SK-N-SH treated with all-trans-retinoic acid at 6 μM for 48 hours (cell line): Measurements from ENCODE around the gene SH3PXD2A.

ENCODE experiments used
- ATAC-seq: fragments of 200-7000 bp; cut with Tn5 transposase; 3 replicates; pipeline ENCODE4 v1.9.1; 2020; ENCODE audit warnings: mild to moderate bottlenecking, moderate library complexity
- ARNTL ChIP-seq: fragments of 450-650 bp; formaldehyde crosslinking; IDR thresholded peaks from 2 replicates; pipeline ENCODE4 v1.5.0; 2020; ENCODE audit warnings: low read depth, mild to moderate bottlenecking, moderate library complexity, borderline replicate concordance
- BACH2 ChIP-seq: fragments of 250-450 bp; sonication (Bioruptor Pico); IDR thresholded peaks from 2 replicates; pipeline ENCODE4 v1.9.0; 2021; ENCODE audit warnings: mild to moderate bottlenecking, borderline replicate concordance
- CSDC2 ChIP-seq: fragments of 250-450 bp; sonication (Bioruptor Pico); IDR thresholded peaks from 2 replicates; pipeline ENCODE4 v1.5.0; 2020; ENCODE audit warnings: mild to moderate bottlenecking, moderate library complexity
- ESRRG ChIP-seq: fragments of 250-450 bp; sonication (Bioruptor Pico); IDR thresholded peaks from 2 replicates; pipeline ENCODE4 v1.6.1; 2021; ENCODE audit warnings: mild to moderate bottlenecking
- OSR1 ChIP-seq: fragments of 250-450 bp; sonication (Bioruptor Pico); IDR thresholded peaks from 2 replicates; pipeline ENCODE4 v1.8.0; 2022; ENCODE audit warnings: moderate library complexity, mild to moderate bottlenecking, inconsistent platforms
- PPARA ChIP-seq: fragments of 250-450 bp; sonication (Bioruptor Pico); IDR thresholded peaks from 2 replicates; pipeline ENCODE4 v1.5.0; 2020; ENCODE audit warnings: mild to moderate bottlenecking, borderline replicate concordance
- RARB ChIP-seq: fragments of 250-450 bp; sonication (Bioruptor Pico); IDR thresholded peaks from 2 replicates; pipeline ENCODE4 v1.8.0; 2021; ENCODE audit warnings: mild to moderate bottlenecking, moderate library complexity
- ZFP3 ChIP-seq: fragments of 250-450 bp; sonication (Bioruptor Pico); IDR thresholded peaks from 2 replicates; pipeline ENCODE4 v1.5.0; 2020; ENCODE audit warnings: mild to moderate bottlenecking, moderate library complexity
- ZFP30 ChIP-seq: fragments of 450-650 bp; formaldehyde crosslinking; IDR thresholded peaks from 2 replicates; pipeline ENCODE4 v1.5.0; 2022; ENCODE audit warnings: mild to moderate bottlenecking, moderate library complexity
- ZNF70 ChIP-seq: fragments of 450-650 bp; formaldehyde crosslinking; IDR thresholded peaks from 2 replicates; pipeline ENCODE4 v1.5.0; 2020; ENCODE audit warnings: mild to moderate bottlenecking, moderate library complexity
- ZNF8 ChIP-seq: fragments of 450-650 bp; formaldehyde crosslinking; IDR thresholded peaks from 2 replicates; pipeline ENCODE4 v1.5.0; 2020; ENCODE audit warnings: mild to moderate bottlenecking, moderate library complexity
- TF ChIP-seq, protein P1 (sequence below): fragments of 250-450 bp; sonication (Bioruptor Pico); IDR thresholded peaks from 2 replicates; pipeline ENCODE4 v1.5.1; 2021; ENCODE audit warnings: mild to moderate bottlenecking, moderate library complexity
- TF ChIP-seq, protein P2 (sequence below): fragments of 250-450 bp; sonication (Bioruptor Pico); IDR thresholded peaks from 2 replicates; pipeline ENCODE4 v1.8.0; 2020; ENCODE audit warnings: mild to moderate bottlenecking, moderate library complexity, borderline replicate concordance
- TF ChIP-seq, protein P3 (sequence below): fragments of 250-450 bp; sonication (Bioruptor Pico); IDR thresholded peaks from 2 replicates; pipeline ENCODE4 v1.8.0; 2021; ENCODE audit warnings: low read depth, mild to moderate bottlenecking, moderate library complexity, borderline replicate concordance

The SH3PXD2A gene

GRCh38 chr10:103718247-103718620, 137.1 kb downstream of the SH3PXD2A start (continued):
- TF ChIP-seq, protein P1, sequence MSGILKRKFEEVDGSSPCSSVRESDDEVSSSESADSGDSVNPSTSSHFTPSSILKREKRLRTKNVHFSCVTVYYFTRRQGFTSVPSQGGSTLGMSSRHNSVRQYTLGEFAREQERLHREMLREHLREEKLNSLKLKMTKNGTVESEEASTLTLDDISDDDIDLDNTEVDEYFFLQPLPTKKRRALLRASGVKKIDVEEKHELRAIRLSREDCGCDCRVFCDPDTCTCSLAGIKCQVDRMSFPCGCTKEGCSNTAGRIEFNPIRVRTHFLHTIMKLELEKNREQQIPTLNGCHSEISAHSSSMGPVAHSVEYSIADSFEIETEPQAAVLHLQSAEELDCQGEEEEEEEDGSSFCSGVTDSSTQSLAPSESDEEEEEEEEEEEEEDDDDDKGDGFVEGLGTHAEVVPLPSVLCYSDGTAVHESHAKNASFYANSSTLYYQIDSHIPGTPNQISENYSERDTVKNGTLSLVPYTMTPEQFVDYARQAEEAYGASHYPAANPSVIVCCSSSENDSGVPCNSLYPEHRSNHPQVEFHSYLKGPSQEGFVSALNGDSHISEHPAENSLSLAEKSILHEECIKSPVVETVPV (CRISPR knock-in tag), result no peak

- no peak for ATAC-seq
Measured at GRCh38 chr10:103717341-103718246, 137.8 kb downstream of the SH3PXD2A start.

GRCh38 chr10:103716206-103717160, 138.9 kb downstream of the SH3PXD2A start:
- no peak for TF ChIP-seq ZFP30 (CRISPR knock-in tag)
- ATAC-seq, result no peak

More at GRCh38 chr10:103717341-103718246, 137.8 kb downstream of the SH3PXD2A start:
- TF ChIP-seq OSR1 (CRISPR knock-in tag) (no peak), ZFP3 (CRISPR knock-in tag) (no peak), ZNF70 (no peak), CSDC2 (CRISPR knock-in tag) (no peak), ESRRG (no peak), BACH2 (CRISPR knock-in tag) (no peak), ZNF8 (CRISPR knock-in tag) (no peak)
- TF ChIP-seq, protein P2, sequence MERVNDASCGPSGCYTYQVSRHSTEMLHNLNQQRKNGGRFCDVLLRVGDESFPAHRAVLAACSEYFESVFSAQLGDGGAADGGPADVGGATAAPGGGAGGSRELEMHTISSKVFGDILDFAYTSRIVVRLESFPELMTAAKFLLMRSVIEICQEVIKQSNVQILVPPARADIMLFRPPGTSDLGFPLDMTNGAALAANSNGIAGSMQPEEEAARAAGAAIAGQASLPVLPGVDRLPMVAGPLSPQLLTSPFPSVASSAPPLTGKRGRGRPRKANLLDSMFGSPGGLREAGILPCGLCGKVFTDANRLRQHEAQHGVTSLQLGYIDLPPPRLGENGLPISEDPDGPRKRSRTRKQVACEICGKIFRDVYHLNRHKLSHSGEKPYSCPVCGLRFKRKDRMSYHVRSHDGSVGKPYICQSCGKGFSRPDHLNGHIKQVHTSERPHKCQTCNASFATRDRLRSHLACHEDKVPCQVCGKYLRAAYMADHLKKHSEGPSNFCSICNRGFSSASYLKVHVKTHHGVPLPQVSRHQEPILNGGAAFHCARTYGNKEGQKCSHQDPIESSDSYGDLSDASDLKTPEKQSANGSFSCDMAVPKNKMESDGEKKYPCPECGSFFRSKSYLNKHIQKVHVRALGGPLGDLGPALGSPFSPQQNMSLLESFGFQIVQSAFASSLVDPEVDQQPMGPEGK (CRISPR knock-in tag), result no peak
- TF ChIP-seq, protein P3, sequence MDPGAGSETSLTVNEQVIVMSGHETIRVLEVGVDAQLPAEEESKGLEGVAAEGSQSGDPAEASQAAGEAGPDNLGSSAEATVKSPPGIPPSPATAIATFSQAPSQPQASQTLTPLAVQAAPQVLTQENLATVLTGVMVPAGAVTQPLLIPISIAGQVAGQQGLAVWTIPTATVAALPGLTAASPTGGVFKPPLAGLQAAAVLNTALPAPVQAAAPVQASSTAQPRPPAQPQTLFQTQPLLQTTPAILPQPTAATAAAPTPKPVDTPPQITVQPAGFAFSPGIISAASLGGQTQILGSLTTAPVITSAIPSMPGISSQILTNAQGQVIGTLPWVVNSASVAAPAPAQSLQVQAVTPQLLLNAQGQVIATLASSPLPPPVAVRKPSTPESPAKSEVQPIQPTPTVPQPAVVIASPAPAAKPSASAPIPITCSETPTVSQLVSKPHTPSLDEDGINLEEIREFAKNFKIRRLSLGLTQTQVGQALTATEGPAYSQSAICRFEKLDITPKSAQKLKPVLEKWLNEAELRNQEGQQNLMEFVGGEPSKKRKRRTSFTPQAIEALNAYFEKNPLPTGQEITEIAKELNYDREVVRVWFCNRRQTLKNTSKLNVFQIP, result no peak
- TF ChIP-seq, protein P1 (CRISPR knock-in tag), result no peak

GRCh38 chr10:103715430-103715829, 139.9 kb downstream of the SH3PXD2A start:
- ATAC-seq, result peak; percentile 58
- TF ChIP-seq PPARA (no peak), RARB (CRISPR knock-in tag) (no peak)
- TF ChIP-seq, protein P1 (CRISPR knock-in tag), result no peak

DNA sequence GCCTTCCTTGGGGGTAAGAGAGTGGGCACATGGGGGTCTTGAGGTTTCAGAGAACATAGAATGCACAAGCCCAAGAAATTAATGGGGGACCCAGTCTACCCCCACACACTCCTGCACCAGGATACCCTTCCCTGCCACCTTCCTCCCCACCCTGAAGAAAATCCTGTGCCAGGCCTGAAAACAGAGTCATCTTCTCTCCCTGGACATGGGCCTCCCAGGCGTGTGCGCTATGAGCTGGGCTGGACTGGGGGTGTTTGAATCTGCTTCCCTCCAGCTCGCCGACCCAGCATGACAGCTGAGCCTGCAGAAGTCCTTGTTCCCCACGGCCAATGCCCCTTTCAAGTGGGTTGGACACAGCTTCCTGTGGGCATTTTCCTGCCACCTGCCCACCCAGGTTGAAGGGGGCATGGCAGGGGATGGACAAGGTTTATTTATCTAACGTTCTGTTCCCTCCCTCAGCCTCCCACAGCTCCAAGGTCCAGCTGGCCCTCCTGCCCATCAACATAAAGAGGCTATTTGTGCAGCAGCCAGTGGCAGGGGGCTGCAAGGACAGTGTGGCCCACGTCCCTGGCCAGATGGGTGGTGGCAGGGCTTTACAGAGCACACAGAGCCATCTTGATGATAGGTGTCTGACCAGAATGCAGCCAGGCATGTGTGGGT, 141.0 kb downstream of the SH3PXD2A start:
- no peak for ATAC-seq
- no peak for TF ChIP-seq ZFP30 (CRISPR knock-in tag)
- TF ChIP-seq BACH2 (CRISPR knock-in tag), result no peak
- TF ChIP-seq RARB (CRISPR knock-in tag), result no peak
- no peak for TF ChIP-seq ARNTL (CRISPR knock-in tag)
